Measurements from ENCODE around the gene CLDN34. TPM values are rescaled to one million over a fixed set of nuclear protein-coding genes. Genes with fewer than 3 reads are reported as not detected.

Gene CLDN34, protein sequence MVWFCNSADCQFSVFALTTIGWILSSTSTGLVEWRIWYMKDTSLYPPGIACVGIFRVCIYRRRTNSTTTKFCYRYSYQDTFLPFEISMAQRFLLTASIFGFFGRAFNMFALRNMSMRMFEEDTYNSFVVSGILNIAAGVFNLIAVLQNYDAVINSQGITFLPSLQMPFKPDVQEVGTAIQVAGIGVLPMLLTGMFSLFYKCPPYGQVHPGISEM
- total RNA-seq = not detected

DNA sequence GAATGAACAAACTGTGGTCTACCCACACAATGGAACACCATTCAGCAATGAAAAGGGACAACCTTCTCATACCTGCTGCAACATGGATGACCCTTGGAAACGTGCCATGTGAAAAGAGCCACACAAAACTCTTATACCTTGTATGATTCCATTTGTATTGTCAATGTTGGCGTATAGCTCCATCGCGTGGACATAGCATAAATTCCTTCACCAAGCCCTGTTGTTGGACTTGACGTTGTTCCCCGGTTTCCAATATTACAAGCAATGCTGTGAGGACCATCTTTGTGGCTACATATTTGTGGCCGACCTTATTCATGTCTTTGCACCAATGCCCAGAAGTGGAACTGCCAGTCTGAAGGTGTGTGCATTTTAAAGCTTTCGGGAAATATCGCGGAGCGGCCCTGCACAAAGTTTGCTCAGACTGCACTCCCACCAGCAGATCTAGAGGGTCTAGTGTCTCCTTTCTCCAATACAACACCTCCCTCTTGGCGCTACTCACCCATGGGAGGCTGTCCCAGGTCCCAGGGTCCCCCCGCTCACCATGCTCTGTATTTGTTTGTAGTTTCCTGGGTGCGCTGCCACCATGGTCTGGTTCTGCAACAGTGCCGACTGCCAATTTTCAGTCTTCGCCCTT is at the start of gene CLDN34:
TSS of gene CLDN34 (plus strand) at position 584 of the 634 bp plus-strand sequence. CDS start at position 584, 0 bp downstream.

Other genes starting within 250 kb of the CLDN34 start
- 100 to 1,000 TPM; 106 to 164 TPM for gene GPR143, start 201.5 kb upstream of the CLDN34 start, total RNA-seq
- gene SHROOM2, start 180.9 kb upstream of the CLDN34 start, total RNA-seq = 1 to 10 TPM; 2.1 to 6.7 TPM
- 1 to 10 TPM in 1 of 2 donors, under 1 TPM in 1; 0.34 to 1.3 TPM for gene CLCN4, start 189.6 kb downstream of the CLDN34 start, total RNA-seq

All from melanocyte of skin (primary cell).